Activated CD4-positive, alpha-beta T cell treated with anti-CD3 and anti-CD28 coated beads for 48 hours (primary cell): Measurements from ENCODE around the gene PPP2R2D.

Source experiments
- DNase-seq: peaks from one replicate; pipeline ENCODE4 v3.0.0-alpha.2; 2020

PPP2R2D gene

DNA sequence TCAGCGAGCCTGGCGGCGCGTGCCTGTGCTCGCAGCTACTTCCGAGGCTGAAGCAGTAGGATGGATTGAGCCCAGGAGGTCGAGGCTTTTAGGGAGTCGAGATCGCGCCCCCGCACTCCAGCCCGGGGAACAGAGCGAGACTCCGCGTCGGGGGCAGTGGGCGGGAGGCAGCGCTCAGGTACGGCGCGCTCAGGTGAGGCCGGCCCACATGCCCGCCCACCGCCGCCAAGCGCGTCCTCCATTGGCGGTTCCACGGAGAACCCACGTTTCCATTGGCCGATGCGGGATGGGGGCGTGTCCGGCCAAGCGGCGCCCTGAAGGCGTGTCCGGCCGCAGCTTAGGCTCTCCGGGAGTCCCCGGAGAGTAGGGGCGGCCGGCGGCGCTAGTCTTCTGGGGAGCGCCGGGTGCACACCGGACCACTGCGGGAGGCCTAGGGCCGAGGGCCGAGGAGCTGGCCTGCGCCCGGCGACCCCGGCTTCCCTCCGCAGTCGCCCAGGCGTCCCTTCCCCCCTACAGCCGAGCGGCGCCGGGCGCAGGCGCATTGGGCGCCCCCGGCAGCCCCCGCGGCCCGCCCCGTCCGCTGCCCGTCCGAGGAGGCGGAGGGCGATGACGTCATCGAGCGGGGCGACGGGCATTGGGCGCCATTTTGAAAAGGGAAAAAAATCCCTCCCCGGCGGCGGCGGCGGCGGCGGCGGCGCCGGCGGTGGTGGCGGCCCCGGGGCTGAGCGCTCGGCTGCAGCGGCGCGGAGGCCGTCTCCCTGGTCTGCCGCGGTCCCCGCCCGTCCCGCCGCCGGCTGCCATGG lies at the start of gene PPP2R2D:
TSS of gene PPP2R2D (plus strand) at position 659 of the 803 bp plus-strand sequence. CDS start at position 800, 141 bp downstream.
- peak; percentile 96 for DNase-seq

DNA sequence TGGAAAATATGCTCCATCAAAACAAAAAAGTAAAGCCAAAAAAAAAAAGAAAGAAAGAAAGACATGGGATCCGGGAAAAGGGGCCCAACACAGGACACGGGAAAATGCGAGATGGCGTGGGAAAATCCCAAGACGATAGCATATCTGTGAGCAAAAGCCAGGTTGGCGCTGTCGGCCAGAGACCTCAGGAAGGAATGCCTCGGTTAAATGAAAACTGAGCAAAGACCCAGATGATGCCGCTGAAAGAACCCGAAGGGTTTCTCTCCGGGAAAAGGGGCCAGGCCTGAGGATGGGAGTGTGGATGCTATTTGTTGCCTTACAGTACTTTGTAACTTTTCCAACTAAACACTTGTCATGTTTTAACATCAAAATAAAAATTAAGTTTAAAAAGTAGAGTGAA lies 49.5 kb upstream of the PPP2R2D start:
- DNase-seq: no peak

DNA sequence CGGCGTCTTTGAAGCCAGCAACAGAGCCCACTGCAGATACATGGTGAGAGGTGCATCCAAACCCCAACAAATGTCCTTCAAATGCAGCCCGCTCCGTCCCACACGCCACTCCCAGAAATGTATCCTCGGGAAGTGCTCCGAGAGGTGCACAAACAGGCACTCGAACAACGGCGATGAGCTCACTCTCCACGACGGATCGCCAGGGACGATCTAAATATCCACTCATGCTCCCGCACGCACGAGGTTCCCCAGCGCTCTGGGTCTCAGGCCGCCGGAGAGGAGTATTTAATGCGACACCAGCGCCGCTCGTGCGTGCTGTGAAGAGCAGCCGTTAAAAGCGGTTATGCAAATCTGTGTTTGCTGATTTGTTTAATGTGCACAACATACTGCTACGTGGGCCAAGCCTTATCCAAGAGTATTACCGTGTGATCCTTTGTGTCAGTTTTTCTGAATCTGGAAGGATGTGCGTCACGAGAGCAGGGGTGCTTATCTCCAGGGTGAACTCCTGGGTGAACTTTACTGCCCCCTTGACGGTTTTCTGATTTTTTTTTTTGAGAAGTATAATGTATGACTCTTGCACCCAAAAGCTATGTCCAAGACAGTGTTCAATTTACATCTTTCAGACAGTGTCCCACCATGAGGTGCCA lies 48.5 kb upstream of the PPP2R2D start:
- no peak for DNase-seq

DNA sequence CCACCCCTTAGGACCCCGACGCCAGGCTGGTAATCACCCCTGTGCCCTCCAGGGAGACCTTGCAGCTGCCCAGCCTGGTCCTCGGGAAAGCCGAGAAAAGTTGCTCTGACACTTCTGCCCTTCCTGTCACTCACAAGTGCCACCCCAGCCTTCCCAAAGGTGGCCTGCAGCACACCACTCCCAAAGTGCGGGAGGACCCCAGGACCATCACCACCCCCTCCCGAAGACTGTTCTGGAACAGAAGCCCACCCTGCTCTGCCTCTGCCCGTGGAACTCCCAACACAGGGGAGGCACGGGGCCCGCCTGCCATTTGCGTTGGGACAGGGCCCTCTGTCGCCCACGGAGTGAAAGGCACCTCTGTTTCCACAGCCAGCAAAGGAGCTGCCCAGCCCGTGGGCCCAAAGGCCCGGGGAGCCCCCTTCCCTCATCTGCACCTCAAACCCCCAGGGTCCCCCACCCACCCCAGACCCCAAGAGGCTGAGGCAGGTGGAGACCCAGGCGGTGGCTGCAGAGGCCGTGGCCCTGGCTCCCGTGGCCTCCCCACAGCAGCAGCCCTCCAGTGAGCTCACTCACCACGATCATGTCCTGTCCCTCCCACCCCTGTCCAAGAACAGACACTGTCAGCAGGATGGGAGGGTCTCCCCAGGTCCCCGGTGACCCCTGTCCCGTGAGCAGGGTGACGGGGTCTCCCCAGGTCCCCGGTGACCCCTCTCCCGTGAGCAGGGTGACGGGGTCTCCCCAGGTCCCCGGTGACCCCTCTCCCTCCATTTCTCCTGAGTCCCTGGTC lies 47.8 kb upstream of the PPP2R2D start:
- DNase-seq: no peak

DNA sequence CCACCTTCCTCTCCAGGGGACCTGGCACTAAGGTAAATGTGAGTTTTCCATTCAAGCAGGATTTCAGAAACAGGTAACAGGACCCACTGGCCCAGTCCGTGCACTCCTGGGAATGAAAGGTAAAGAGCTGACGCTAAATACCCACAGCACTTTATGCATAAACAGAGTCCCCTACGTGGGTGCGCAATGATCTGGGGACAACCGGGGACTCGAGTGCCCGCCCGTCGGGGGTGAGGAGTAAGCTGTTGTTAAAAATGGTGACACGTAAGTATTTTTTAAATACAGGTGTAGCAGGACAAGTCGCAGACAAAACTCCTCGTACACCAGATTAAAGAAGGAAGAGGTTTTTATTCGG lies 47.2 kb upstream of the PPP2R2D start:
- DNase-seq: no peak

DNA sequence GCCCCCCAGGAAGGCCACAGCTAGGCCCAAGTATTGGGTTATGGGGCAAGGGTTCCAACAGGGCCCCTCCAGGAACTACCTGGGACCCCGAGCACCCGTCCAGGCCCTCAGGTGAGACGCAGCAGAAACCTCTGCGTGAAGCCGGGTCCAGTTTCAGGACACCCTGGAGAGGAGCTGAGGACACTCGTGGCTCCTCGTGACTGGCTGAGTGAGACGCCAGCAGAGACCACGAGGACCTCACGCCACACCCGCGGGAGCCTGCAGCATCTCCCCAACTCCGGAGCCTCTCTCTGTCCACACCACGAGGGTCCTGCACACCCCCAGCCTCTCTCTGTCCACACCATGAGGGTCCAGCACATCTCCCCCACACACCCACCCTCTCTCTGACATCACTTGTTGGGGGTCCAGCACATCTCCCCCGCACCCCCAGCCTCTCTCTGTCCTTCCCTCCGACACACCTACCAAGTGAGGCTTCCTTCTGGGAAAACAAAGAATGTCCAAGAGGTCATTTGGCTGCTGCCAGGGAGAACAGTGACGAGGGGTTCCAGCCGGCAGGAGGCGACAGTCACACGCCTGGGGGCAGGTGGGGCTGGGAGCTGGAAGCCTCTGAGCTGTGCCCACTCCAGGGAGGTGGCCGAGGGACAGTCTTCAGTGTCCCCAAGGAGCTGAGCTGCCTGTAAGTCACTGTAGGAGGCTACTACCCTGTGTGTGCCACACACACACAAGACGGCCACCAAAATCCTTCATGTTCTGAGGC lies 46.1 kb upstream of the PPP2R2D start:
- no peak for DNase-seq

DNA sequence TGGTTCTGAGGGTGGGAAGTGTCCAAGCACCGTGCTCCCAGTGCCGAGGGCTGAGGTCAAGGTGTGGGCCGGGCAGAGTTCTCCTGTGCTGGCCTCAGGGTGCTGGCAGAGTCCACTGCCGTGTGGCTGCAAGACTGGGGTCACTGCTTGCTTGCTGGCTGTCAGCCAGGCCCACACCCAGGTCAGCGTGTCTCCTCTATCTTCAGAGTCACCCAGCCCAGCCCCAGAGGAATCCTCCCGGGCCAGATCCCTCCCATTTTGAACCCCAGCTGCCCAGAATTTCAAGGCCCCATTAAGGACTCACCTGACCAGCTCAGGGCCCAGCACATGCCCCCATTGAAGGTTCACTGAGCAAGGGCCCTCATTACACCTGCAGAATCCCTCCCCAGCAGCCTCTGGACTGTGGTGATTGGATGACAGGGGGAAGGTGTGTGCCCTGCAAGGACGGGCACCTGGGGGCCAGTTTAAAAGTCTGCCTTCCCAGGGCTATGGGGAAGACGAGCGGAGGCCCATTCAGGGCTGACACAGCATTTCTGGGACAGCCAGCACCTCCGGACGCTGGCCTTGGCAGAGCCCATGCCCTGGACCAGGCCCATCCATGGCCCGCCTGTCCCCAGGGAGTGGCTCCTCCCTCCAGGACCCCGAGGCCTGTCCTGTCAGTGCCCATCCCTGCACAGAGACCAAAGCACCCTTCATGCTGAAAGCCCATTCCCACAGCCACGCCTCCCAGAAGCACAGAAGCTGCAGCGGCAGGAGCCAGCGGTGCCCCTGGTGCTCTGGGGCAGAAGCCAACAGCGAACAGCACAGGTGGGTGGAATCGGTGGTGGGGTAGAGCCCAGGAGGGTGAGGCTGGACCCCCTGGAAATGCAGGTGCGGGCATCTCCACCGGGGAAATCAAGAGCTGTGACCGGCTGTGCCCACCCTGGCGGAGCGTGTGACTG lies 45.1 kb upstream of the PPP2R2D start:
- no peak for DNase-seq

DNA sequence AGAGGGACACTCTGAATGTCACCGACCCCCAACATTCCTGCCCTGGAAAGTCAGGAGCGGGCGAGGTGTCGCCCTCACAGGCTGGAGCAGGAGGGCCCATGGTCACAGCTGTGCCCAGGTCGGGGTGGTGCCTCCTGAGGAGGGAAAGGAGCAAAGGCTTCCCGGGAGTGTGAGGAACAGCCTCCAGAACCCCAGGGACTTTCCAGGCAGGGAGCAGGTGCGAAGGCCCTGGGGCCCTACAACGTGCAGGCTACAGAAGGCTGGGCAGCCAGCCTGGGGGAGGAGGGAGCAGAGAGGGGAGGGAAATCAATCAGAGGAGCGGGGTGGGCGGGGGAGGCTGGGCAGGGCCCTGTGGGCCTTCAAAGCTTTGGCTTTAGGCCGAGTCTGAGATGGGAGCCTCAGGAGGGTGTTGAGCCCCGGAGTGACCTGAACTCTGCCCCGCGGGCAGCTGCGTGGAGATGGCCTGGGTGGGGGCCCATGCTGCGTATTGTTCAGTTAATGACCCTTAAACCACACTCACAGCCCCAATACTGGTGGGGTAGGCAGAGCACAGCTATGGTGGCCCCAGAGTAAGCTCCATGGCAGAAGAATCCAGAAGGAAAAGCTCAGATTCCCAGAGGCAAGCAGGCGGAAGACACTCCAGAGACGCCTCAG lies 44.2 kb upstream of the PPP2R2D start:
- DNase-seq: no peak

DNA sequence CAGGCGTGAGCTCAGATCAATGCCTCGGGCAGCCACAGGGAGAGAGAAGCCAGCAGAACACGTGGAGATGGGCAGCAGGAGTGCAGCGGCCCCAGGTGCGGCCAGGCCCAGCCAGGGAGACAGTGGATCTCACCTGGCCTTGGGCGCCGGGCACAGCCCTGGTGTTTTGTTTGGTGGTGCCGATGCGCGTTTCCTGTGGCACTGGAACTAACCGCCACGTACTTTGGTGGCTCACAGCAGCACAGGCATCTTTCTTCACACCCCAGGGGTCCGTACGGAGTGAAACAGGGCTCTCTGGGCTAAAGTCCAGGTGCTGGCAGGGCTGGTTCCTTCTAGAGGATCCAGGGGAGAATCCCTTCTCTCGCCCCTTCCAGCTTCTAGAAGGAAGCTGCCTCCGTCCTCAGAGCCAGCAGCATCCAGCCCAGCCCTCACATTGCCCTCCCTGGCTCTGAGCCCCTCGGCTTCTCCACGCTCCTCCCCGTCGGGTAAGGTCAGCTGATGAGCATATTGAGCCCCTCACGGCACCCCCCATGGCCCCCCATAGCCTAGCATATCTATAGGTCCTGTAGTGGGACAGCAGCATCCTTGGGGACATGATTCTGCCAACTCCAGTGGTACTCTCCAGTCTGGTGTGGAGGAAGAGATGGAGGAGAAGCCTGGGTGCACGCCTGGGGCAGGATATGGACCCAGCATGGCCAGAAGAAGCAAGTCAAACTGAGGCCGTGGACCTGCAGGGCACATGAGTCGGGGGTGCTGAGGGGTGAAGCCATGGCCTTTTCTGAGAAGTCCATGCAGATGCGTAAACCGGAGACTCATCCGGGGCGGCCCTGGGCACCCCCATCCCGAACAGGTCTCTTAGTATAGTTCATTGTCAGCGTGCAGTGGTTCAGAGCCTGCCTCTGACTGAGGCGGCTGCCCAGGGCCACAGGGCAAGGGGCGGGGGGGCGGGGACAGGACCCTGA lies 43.4 kb upstream of the PPP2R2D start:
- no peak for DNase-seq

DNA sequence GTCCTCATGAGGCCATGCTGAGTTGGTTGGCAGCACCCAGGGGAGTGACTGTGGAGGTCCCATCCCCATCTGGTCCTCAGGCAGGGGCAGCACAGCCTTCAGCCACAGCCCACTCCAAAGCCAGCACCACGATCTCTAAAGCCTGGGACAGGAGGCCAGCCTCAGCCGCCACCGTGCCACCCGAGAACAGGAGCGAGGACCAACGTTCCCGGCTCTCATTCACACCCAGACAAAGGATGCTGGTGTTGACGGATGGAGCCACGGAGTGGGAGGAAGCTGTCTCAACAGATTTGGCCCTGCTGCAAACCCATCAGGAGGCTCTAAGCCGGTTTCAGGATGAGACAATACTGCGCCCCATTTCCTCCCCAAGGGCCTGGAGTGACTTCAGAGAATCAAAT lies 42.7 kb upstream of the PPP2R2D start:
- no peak for DNase-seq

DNA sequence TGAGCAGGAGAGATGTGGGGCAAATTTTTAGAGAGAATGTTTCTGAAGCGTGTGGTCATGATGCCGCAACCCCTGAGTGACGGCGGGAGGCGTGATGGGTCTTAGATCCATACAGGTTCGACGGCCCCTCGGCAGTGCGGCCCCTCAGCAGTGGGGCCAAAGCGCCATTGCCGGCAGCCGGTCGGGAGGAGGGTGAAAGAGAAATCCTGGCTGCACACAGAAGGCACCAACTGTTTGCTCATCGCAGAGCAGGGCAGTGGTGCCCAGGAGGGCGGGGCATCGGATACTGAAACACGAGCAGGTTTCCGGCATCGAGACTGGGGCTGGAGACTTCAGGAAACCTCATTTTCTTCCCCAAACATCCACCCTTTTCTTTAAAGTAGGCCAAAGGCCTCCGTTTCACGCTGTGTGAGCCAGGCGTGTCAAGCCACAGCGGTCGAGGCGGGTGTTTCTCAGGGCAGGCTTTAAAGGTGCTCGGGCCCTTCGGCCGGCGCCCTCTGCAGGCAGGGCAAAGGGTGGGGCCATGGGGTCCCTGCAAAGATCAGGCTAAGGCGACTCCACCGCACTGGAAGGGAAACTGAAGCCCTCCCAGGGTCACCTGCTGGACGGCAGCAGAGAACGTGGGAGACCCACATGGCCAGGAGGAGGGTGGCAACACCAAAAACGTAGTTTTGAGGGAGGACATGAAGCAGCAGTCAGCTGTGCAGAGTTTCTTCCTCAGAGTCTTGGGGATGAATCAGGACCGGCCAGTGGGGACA lies 42.0 kb upstream of the PPP2R2D start:
- DNase-seq: no peak

DNA sequence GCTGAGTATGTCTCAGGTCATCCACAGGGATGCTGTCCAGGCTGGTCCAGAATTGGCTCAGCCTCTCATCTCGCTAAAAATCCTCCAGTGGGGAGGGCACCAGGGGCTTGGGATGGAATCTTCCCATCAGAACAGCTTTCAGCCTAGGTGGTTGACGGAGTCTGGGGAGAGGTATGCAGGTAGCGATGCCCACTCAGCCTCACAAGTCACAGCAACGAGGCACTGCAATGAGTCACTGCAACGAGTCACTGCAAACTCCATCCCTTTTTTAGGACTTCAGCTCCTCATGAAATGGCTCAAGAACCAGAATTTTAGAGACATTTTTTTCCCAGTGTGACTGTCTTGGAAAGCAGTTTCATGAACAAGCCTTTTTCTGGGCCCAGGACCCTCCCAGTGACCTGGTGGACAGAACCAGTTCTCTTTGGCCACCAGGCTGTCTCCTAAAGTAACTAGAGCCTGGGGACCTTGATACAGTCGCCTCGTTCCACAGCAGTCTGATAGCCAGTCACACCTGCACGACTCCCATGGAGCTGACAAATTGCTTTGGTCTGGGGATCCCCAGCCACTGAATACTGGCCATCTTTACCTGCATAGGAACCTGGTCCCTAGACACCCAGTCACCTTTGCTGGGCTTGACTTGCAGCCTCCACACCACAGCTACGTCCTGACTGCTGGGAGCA lies 41.3 kb upstream of the PPP2R2D start:
- no peak for DNase-seq

DNA sequence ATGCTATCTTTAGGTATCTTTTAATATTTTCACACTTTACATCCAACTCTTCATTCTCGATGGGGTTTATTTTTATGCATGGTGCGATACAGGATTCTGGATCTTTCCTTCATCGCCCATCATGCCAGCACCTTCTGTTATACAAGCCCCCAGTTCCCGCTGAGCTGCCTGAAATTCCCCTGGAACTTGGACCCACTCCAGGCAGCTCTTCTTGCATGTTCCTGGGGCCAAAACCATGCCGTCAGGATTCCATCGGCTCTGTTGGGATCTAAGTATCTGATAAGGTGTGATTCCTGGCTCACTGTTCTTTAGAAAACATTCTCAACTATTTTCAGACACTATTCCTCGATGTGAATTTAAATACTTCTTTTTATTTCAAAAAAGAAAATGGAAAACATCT lies 40.5 kb upstream of the PPP2R2D start:
- no peak for DNase-seq

DNA sequence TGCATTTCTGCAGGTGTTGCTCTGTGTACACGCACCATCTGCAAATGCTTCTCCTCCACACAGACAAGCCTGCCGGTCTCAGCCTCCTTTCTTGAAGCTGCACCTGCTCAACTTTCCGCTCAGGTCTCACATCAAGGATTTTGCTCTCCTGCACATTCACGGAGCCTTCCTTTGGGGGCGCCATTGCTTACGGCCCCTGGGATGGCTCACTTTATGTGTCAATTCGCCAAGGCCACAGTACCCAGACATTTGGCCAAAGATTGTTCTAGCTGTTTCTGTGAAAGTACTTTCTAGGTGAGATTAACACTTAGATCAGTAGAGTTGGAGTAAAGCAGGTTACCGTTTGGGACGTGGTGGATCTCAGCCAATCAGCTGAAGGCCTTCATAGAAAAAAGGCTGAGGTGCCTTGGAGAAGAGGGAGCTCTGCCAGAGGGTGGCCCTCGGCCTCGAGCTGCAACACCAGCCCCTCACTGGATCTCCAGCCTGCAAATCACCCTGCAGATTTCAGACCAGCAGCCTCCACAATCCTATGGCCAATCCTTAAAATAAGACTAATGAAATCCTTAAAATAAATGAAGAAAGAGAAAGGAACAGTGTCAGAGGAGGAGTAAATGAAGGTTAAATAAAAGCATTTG lies 39.9 kb upstream of the PPP2R2D start:
- no peak for DNase-seq

DNA sequence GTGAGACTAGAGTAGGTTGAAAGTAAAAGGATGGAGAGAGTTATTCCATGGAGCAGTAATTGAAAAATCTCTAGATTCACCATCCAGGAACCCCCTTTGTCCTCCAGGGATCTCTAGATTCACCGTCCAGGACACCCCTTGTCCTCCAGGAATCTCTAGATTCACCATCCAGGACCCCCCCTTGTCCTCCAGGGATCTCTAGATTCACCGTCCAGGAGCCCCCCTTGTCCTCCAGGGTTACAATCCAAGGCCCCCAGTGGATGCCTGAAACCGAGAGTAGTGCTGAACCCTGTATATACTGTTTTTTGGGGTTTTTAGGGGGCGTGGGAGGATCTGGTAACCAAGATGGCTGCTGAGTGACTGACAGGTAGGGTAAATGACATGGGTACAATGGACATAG lies 38.3 kb upstream of the PPP2R2D start:
- no peak for DNase-seq

DNA sequence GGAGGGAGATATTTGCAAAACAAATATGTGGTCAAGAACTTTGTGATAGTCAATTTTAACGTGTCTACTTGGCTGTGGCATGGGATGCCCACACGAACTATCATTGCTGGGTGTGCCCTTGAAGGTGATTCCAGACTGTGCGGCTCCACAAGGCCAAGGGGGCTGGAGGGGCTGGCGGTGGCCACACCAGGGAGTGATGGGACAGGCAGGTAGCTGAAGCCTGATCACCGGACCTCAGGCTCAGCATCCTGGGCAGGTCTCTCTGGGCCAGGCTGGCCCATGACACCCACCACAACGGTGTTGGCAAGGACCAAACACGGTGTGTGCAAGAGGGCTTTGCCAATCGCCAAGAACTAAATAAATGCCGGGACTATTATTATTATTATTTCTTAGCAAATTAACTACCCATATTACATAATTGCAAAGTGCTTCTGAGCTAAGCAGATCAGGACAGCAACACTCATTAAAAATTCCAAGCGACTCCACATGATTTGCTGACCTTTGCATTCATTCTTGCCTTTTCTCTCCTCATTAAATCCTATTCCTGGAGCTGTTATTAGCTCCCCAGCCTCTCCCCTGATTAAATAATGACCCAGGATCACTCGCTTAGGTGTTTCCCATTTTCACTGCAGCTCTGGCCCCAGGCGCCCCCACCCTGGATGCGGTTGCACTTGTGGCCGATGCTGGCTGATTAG lies 35.4 kb upstream of the PPP2R2D start:
- no peak for DNase-seq

DNA sequence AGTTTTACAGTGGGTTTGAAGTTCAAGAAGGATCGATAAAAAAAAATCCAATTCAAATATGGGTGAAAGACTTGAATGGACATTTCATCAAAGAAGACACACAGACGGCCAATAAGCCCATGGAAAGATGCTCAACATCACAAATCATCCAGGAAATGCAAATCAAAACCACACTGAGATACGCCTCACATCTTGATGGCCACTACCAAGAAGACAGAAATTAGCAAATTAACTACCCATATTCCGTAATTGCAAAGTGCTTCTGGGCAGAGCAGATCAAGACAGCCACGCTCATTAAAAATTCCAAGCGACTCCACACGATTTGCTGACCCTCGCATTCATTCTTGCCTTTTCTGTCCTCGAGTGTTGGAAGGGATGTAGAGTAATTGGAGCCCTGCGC lies 34.1 kb upstream of the PPP2R2D start:
- no peak for DNase-seq

DNA sequence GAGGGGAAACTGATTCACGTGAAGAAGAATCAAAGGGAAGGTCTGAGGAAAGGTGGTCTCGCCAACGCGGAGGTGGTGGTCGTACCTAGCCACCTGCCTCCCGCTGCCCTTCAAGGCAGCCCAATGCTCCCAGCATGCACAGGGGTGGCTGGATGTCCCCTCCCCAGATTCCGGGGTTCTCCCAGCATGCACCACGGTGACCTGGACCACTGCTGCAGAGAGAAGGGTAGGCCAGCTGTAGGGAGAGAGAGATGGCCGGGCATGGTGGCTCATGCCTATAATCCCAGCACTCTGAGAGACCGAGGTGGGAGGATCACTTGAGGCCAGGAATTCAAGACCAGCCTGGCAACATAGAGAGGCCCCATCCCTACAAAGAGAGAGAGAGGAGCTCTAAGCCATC lies 32.4 kb upstream of the PPP2R2D start:
- no peak for DNase-seq
